Measurements from ENCODE around the gene TMEM250.

The TMEM250 gene

GRCh38 chr9:136081113-136081825 lies 37.4 kb downstream of the TMEM250 start:
- DNase-seq: no peak

GRCh38 chr9:136080716-136081112 lies 38.0 kb downstream of the TMEM250 start:
- no peak for DNase-seq

GRCh38 chr9:136079916-136080246 lies 38.8 kb downstream of the TMEM250 start:
- DNase-seq: no peak

GRCh38 chr9:136079211-136079915 lies 39.3 kb downstream of the TMEM250 start:
- no peak for DNase-seq

GRCh38 chr9:136078498-136079011 lies 40.1 kb downstream of the TMEM250 start:
- DNase-seq: no peak

- DNase-seq: no peak
Measured at GRCh38 chr9:136078024-136078423, 40.7 kb downstream of the TMEM250 start.

- DNase-seq: no peak
Measured at GRCh38 chr9:136077491-136077890, 41.2 kb downstream of the TMEM250 start.

GRCh38 chr9:136075881-136076678 lies 42.6 kb downstream of the TMEM250 start:
- no peak for DNase-seq

GRCh38 chr9:136075134-136075841 lies 43.4 kb downstream of the TMEM250 start:
- no peak for DNase-seq

- no peak for DNase-seq
Measured at GRCh38 chr9:136074706-136075105, 44.0 kb downstream of the TMEM250 start.

Data from activated CD4-positive, CD25-positive, alpha-beta regulatory T cell treated with anti-CD3 and anti-CD28 coated beads, Interleukin-2, amount 50 U/mL, for 72 hours (primary cell).